ENCODE results near the gene FANCF.

DNA sequence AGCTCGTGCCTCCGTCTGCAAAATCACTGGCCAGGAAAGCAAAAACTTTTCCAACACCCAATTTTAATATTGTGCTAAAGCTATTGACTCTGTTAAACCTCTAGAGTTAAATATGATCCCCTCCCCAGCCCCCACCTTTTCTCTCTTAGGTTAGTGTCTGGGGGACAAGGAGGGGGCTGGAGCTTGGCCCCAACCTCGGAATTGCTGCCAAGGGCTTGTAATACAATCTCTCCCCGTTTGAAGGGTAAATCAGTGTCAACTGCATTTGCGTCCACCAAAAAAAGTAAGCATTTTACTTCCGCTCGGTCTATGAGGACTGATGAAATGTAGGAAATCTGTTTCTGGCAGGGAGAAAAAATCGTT, 40.7 kb upstream of the FANCF start, which contains the start of gene GAS2:
- TF ChIP-seq POLR2A (IDR thresholded peaks at IDR 0.05; ENCODE audit: low read depth, low read length) (no peak), TAF1 (IDR thresholded peaks at IDR 0.05; ENCODE audit: low read depth, low read length) (no peak), SPI1 (IDR thresholded peaks at IDR 0.05; ENCODE audit: low read depth, low read length) (no peak), POLR2AphosphoS5 (IDR thresholded peaks at IDR 0.05; ENCODE audit: low read depth, low read length) (no peak)
